Measurements from ENCODE around the gene BCL6. TPM values are rescaled to one million over a fixed set of nuclear protein-coding genes. Genes with fewer than 3 reads are reported as not detected.

The BCL6 gene
- total RNA-seq, 2 experiments from 2014 or later, result 13.7 to 14.0 TPM

- CTCF ChIA-PET, result no interaction called here
- H3K36me3 Mint-ChIP-seq (ENCODE audit: low read depth), result peaks cover 23% of the 10 kb centered on the region
These were observed 16.2 kb downstream of the BCL6 start for GRCh38 chr3:187728940-187729583.

GRCh38 chr3:187728248-187728647, 17.0 kb downstream of the BCL6 start:
- Mint-ChIP-seq H3K36me3 (ENCODE audit: low read depth) (peaks cover 23% of the 10 kb centered on the region), H3K27me3 (no peaks in the 10 kb centered on the region), H3K4me1 (ENCODE audit: low read depth) (no peaks in the 10 kb centered on the region), H3K27ac (no peak overlapping the region), H3K4me3 (no peak overlapping the region), H3K9me3 (no peaks in the 10 kb centered on the region)
- intact Hi-C loops (cut with micrococcal nuclease), result no loop called here
- DNase-seq (no peak), ATAC-seq (no peak)
- ChIA-PET POLR2A (no interaction called here), CTCF (interaction anchor here (0.8 kb wide), 1 partner anchor 13 kb away, joined by 3 read pairs; no protein-coding TSS in a partner anchor)
- no peak for TF ChIP-seq CTCF (IDR thresholded peaks at IDR 0.05)

More at GRCh38 chr3:187728940-187729583, 16.2 kb downstream of the BCL6 start:
- Mint-ChIP-seq H3K9me3 (no peaks in the 10 kb centered on the region), H3K4me3 (no peak overlapping the region), H3K27ac (no peak overlapping the region), H3K4me1 (ENCODE audit: low read depth) (no peaks in the 10 kb centered on the region), H3K27me3 (no peaks in the 10 kb centered on the region)
- TF ChIP-seq CTCF (IDR thresholded peaks at IDR 0.05), result no peak
- intact Hi-C loops (cut with micrococcal nuclease), result no loop called here
- ATAC-seq, result no peak
- POLR2A ChIA-PET, result no interaction called here
- no peak for DNase-seq

- ChIA-PET CTCF (interaction anchor here (1.0 to 1.8 kb wide), 3 partner anchors 12 to 111 kb away, joined by 4 to 6 read pairs (median 4); no protein-coding TSS in a partner anchor), POLR2A (no interaction called here)
- DNase-seq (no peak), ATAC-seq (no peak)
- Mint-ChIP-seq H3K4me3 (no peak overlapping the region), H3K36me3 (ENCODE audit: low read depth) (peaks cover 25% of the 10 kb centered on the region), H3K27ac (no peak overlapping the region), H3K9me3 (no peaks in the 10 kb centered on the region), H3K27me3 (no peaks in the 10 kb centered on the region), H3K4me1 (ENCODE audit: low read depth) (no peaks in the 10 kb centered on the region)
- no peak for TF ChIP-seq CTCF (IDR thresholded peaks at IDR 0.05)
- intact Hi-C loops (cut with micrococcal nuclease), result no loop called here
These were observed 18.7 kb downstream of the BCL6 start for GRCh38 chr3:187726564-187726963.

- Mint-ChIP-seq H3K27ac (no peak overlapping the region), H3K27me3 (no peaks in the 10 kb centered on the region), H3K9me3 (no peaks in the 10 kb centered on the region), H3K36me3 (ENCODE audit: low read depth) (peaks cover 22% of the 10 kb centered on the region), H3K4me3 (no peak overlapping the region), H3K4me1 (ENCODE audit: low read depth) (no peaks in the 10 kb centered on the region)
- CTCF ChIA-PET, result interaction anchor here (1.0 to 1.8 kb wide), 2 partner anchors 11 to 13 kb away, joined by 3 to 6 read pairs; no protein-coding TSS in a partner anchor
- intact Hi-C loops (cut with micrococcal nuclease), result no loop called here
- ATAC-seq, result no peak
- no peak for TF ChIP-seq CTCF (IDR thresholded peaks at IDR 0.05)
- no peak for DNase-seq
- POLR2A ChIA-PET, result no interaction called here
These were observed 19.5 kb downstream of the BCL6 start for GRCh38 chr3:187725653-187726370.

- no peak for ATAC-seq
- ChIA-PET CTCF (interaction anchor here (1.0 kb wide), 1 partner anchor 10 kb away, joined by 3 read pairs; no protein-coding TSS in a partner anchor), POLR2A (no interaction called here)
- Mint-ChIP-seq H3K4me1 (ENCODE audit: low read depth) (no peaks in the 10 kb centered on the region), H3K27me3 (no peaks in the 10 kb centered on the region), H3K9me3 (no peaks in the 10 kb centered on the region), H3K4me3 (no peak overlapping the region), H3K36me3 (ENCODE audit: low read depth) (peaks cover 24% of the 10 kb centered on the region), H3K27ac (no peak overlapping the region)
- no peak for DNase-seq
- intact Hi-C loops (cut with micrococcal nuclease), result no loop called here
- TF ChIP-seq CTCF (IDR thresholded peaks at IDR 0.05), result no peak
These were observed 20.0 kb downstream of the BCL6 start for GRCh38 chr3:187725224-187725623.

All from activated CD8-positive, alpha-beta T cell treated with anti-CD3 and anti-CD28 coated beads for 36 hours (primary cell).